ENCODE measurements around the gene AGAP3.

AGAP3 gene

DNA sequence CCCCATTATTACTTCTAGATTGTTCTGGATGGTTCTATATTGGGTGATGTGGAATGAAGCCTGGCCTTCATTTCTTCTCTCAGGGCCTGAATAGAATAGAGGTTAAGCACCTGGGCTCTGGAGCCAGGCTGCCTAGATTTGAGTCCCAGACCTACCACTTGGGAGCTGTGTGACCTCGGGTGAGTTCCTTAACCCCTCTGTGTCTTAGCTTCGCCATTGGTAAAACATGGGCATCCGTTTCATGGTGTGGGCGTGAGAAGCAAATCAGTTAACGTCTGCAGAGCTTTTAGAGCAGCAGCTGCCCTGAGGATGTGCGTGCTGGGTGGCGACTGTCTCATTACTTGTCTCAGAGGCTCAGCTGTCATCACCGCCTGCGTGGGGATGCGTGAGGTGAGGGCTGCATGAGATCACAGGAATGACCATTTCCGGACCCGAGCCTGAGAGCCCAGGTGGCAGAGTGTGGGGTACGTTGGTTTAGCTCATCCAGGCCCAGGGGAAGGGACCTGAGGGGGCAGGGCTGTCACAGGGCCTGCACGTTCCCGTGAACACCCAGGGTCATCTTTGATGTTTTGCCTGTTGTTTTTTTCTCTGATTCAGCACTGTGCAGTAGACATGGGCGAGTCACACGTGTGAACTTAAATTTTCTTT is 9.7 kb downstream of the AGAP3 start:
- Mint-ChIP-seq H3K9me3 (no peaks in the 10 kb centered on the region), H3K27ac (no peak overlapping the region), H3K4me3 (no peak overlapping the region), H3K36me3 (peaks cover 0 to 4% of the 10 kb centered on the region in 2 donors), H3K4me1 (no peaks in the 10 kb centered on the region), H3K27me3 (peaks cover 0 to 23% of the 10 kb centered on the region in 2 donors)
- no peak for DNase-seq
- no peak for ATAC-seq (replicated peaks)

DNA sequence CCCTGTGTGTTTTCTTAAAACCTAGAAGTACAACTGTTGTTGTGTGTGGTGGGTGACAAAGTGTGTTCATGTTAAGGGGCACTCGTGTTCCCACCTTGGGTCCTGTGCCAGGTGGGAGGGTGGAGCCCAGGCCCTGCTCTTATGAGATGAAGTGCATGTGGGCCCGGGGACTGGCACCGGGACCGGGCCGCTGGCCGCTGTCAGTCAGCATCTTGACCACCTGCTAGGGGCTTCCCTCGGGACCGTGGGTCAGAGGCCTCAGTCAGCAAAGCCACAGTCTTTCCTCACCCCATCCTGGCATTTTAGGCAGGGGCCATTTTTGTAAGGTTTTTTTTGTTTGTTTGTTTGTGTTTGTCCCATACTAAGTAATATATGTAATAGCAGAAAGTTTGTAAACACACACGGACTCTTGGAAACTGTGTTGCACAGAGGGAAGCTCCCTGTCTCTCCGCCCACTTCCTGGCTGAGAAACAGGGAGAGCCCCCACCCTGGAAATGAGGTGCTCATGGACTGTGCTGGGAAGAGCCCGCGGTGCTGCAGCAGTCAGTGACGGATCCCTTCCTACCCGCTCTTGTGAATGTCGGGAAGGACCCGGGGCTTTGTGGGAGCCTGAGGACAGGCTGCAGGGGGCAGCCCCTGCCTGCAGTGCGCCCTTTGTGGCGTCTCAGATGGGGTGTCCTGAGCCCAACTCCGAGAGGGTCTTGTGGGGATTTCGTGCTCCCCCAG is 13.4 kb downstream of the AGAP3 start:
- Mint-ChIP-seq H3K4me1 (no peaks in the 10 kb centered on the region), H3K27me3 (peaks cover 12% of the 10 kb centered on the region in 2 donors), H3K4me3 (no peak overlapping the region), H3K36me3 (no peaks in the 10 kb centered on the region), H3K27ac (no peak overlapping the region), H3K9me3 (no peaks in the 10 kb centered on the region)
- ATAC-seq (replicated peaks) (no peak), DNase-seq (no peak)

DNA sequence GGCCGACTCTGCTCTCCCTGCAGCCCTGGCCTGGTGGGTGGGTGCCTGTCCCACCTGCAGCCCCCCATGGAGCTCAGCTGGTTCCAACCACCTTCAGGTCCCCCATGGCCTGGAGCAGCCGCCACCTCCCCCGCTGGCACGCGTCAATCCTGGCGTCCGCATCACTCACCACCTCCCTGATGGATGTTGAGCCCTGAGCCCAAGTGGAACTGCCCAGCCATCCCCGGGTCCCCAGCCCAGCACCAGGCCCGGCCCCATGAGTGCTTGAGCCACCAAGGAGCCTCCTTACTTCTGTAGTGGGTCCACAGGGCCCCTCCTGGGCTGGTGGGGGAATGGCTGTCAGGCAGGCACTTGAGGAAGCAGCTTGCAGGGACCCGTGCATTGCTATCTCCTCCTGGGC is 14.6 kb downstream of the AGAP3 start:
- no peak overlapping the region for H3K27ac Mint-ChIP-seq
- peaks cover 11 to 18% of the 10 kb centered on the region in 2 donors for H3K27me3 Mint-ChIP-seq
- no peaks in the 10 kb centered on the region for H3K4me1 Mint-ChIP-seq
- ATAC-seq (replicated peaks) = no peak
- no peaks in the 10 kb centered on the region for H3K9me3 Mint-ChIP-seq
- no peaks in the 10 kb centered on the region for H3K36me3 Mint-ChIP-seq
- DNase-seq = no peak
- no peak overlapping the region for H3K4me3 Mint-ChIP-seq

DNA sequence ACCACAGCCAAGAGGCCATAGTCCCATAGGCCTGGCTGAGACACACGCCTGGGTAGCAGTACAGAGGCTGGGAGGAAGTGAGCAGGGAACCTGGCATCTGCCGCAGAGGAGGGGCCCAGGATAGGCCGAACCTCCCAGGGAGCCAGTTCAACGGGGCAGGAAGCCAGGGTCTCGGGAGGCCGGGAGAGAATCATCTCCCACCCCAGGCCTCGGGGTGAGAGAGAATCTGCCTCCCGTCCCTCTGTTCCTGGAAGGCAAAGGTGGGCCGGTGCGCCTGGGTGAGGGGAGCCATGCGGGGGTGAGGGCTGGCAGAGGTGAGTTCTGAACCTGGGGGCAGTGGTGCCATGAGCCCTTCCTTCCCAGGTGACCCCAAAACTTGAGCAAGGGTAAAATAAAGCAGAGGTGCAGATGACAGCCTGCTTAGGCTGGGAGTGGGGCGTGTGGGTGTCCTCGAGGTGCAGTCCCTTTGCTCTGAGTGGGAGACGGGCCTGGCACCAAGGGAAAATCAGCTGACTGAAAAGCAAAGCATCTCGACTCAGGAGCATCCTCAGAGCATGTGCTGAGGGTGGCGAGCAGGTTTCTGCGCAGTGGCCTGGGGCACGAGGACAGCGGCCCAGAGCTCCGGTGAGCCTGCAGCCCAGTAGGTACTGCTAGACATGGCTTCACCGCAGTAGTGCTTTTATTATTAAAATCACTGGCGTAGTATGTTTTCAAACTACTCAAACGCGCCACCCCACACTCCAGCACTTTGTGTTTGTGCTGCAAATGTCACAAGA is 15.5 kb downstream of the AGAP3 start:
- H3K4me1 Mint-ChIP-seq = no peaks in the 10 kb centered on the region
- no peak overlapping the region for H3K4me3 Mint-ChIP-seq
- ATAC-seq (replicated peaks) (no peak), DNase-seq (no peak)
- peaks cover 11 to 18% of the 10 kb centered on the region in 2 donors for H3K27me3 Mint-ChIP-seq
- no peak overlapping the region for H3K27ac Mint-ChIP-seq
- no peaks in the 10 kb centered on the region for H3K36me3 Mint-ChIP-seq
- H3K9me3 Mint-ChIP-seq = no peaks in the 10 kb centered on the region

DNA sequence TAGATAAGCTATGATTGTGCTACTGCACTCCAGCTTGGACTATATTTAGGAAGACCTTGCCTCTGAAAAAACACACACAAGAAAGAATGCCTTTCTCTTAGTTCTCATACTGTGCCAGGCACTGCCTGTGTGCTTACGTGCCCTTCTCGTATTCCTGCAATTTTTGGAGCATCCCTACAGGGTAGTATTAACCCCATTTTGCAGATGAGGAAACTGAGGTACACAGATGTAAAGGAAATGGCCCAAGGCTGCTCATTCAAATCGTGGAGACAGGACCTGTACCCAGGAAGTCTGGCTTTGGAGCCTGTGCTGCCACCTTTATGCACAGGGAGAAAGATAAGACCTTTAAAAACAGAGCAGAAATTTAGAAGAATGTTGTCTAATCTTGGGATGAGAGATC is 16.7 kb downstream of the AGAP3 start:
- no peak for ATAC-seq (replicated peaks)
- Mint-ChIP-seq H3K4me1 (no peaks in the 10 kb centered on the region), H3K4me3 (no peak overlapping the region), H3K9me3 (no peaks in the 10 kb centered on the region), H3K36me3 (no peaks in the 10 kb centered on the region), H3K27ac (no peak overlapping the region), H3K27me3 (peaks cover 11 to 18% of the 10 kb centered on the region in 2 donors)
- DNase-seq = no peak

DNA sequence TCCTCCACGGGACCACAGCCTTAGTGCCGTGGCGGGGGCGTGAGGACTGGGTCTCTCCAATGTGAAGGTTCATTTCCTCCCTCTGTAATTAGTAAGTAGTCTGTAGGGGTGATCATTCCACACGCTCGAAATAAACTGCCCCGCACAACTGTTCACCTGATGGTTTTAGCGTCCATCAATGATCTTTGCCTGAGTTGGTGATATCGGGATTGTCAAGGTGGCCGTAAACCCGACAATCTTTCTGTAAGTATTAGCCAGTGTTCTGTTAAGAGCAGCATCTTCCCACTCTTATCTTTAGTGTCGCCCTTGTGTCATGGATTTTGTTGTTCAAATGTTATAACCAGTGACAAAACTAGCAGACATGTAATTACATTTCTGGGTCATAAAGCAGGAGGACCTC is 17.7 kb downstream of the AGAP3 start:
- ATAC-seq (replicated peaks) = no peak
- peaks cover 18 to 19% of the 10 kb centered on the region in 2 donors for H3K27me3 Mint-ChIP-seq
- DNase-seq = no peak
- no peak overlapping the region for H3K4me3 Mint-ChIP-seq
- H3K4me1 Mint-ChIP-seq = no peaks in the 10 kb centered on the region
- no peak overlapping the region for H3K27ac Mint-ChIP-seq
- no peaks in the 10 kb centered on the region for H3K9me3 Mint-ChIP-seq
- H3K36me3 Mint-ChIP-seq = no peaks in the 10 kb centered on the region

DNA sequence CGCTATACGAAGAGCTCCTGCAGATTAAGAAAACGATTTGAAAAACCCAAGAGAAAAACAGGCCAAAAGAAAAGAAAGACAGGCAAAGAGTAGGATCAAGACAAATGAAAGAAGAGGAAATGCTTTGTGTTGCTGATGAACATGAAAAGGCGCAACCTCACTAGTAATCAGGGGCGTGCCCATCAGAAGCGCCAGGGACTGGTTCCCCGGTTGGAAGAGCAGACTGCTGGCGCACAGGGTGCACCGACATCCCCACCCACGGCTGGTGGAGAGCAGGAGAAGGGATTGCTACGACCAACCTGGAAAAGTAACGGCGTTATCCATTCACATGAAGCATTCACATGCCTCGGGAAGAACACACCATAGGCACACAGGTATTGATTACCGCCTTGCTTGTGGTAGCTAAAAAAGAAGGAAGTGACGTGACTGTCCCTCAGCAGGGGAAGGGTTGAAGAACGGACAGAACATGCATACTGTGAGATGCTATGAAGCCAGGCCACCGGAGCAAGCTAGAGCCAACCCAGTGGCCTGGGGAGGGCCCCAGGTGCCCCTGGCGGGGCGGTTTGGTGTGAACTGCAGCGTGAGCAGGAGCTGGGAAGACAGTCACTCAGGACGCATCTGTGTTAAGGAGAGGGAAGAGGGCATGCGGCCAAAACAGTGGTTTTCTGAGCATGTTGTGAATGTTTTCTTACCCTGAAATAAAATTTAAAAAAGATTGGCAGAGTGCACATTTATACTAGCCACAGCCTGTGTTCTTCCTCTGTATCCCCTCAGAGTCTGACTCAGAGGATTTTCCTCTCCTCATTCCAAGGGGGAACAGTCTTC is 18.3 kb downstream of the AGAP3 start:
- H3K4me1 Mint-ChIP-seq = no peaks in the 10 kb centered on the region
- peaks cover 18 to 21% of the 10 kb centered on the region in 2 donors for H3K27me3 Mint-ChIP-seq
- no peak overlapping the region for H3K27ac Mint-ChIP-seq

DNA sequence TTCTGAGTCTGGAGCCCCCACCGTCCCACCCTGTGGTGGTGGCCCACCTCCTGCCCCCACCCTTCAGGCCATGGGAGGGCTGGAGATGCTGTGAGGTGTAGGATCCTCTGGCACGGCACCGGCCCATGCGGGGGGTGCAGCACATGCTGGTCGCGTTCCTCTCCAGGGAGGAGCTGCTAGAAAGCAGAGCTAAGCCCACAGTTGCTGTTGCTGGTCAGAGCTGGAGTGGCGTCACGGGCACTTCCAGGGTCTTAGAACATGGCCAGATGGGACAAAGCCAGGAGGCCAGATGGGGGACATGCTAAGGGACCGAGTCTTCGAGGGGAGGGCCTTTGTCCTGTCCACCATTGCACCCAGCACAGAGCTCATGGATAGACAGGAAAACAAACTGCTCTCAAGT is 21.6 kb downstream of the AGAP3 start:
- Mint-ChIP-seq H3K27ac (no peak overlapping the region), H3K36me3 (no peaks in the 10 kb centered on the region)

More for the DNA sequence above, 18.3 kb downstream of the AGAP3 start:
- H3K4me3 Mint-ChIP-seq = no peak overlapping the region
- DNase-seq (no peak), ATAC-seq (replicated peaks) (no peak)
- no peaks in the 10 kb centered on the region for H3K9me3 Mint-ChIP-seq
- no peaks in the 10 kb centered on the region for H3K36me3 Mint-ChIP-seq

DNA sequence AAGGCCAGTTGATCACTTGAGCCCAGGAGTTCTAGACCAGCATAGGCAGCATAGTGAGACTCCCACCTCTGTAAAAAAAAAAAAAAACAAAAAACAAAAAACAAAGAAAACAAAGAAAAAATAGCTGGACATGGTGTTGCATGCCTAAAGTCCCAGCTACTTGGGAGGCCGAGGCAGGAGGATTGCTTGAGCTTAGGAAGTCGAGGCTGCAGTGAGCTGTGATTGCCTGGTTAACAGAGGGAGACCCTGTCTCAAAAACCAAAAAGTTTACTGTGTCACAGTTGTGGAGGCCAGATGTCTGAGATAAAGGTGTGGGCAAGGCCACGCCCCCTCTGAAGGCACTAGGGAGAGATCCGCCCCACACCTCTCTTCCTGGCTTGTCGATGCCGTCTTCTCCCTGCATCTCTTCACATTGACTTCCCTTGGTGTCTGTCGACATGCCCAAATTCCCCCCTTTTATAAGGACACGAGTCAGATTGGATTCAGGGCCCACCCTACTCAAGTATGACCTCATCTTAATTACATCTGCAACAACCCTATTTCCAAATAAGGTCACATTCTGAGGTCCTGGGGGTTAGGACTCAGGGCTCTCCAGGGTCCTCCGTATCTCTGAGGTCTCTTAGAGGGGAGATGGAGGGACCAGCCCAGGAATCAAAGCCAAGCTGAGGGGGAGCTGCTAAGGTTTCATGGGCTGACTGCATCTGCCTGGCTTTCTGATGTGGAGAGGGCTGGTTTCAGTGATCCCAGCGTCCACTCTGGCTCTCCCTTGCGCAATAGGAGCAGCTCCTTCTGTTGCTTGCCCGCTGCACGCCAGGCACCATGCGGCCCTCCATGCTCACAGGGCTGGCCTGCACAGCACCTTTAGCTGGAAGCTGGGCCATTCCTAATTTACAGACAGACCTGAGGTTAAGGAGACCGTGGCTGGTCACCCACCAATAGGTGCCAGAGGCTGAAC is 23.1 kb downstream of the AGAP3 start:
- Mint-ChIP-seq H3K27ac (no peak overlapping the region), H3K27me3 (peaks cover 36 to 54% of the 10 kb centered on the region in 2 donors), H3K4me1 (no peaks in the 10 kb centered on the region), H3K4me3 (no peak overlapping the region), H3K36me3 (no peaks in the 10 kb centered on the region), H3K9me3 (no peaks in the 10 kb centered on the region)
- no peak for ATAC-seq (replicated peaks)
- no peak for DNase-seq

More for the DNA sequence above, 21.6 kb downstream of the AGAP3 start:
- H3K27me3 Mint-ChIP-seq = peaks cover 34 to 49% of the 10 kb centered on the region in 2 donors
- H3K9me3 Mint-ChIP-seq = no peaks in the 10 kb centered on the region
- no peaks in the 10 kb centered on the region for H3K4me1 Mint-ChIP-seq
- DNase-seq (no peak), ATAC-seq (replicated peaks) (no peak)
- no peak overlapping the region for H3K4me3 Mint-ChIP-seq

DNA sequence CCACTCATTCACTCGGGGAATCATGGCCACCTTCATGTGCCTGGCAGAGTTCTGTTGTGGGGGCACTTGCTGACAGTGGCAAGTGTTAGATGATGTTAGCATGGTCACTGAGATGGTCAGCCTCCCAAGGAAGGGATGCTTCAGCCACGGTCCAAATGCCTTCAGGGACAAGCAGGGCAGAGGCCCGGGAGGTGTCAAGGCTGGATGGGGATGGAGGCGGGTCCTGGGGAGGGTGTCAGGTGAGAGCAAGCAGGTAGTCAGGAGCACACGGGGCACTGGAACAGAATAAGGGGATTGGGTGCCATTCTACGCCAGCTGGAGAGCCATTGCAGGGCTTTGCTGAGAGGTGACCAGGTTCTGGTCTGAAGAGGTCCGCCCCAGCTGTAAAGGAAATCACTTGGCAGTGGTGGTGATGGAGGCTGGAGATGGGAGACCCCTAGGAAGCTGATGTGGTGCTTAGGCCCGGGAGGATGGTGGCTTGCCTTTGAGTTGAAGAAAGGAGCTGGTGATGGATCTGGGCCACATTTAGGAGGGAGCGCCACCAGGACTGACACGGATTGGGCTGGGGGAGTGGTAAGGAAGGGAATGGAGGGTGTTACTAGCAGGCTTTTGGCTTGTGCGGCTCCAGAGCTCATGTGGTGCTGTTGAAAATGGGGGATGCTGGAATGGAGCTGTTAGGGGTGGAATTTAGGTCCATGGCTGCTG is 24.1 kb downstream of the AGAP3 start:
- Mint-ChIP-seq H3K27me3 (peaks cover 31 to 47% of the 10 kb centered on the region in 2 donors), H3K9me3 (no peaks in the 10 kb centered on the region), H3K4me3 (no peak overlapping the region), H3K36me3 (no peaks in the 10 kb centered on the region), H3K4me1 (no peaks in the 10 kb centered on the region), H3K27ac (no peak overlapping the region)
- DNase-seq (no peak), ATAC-seq (replicated peaks) (no peak)

DNA sequence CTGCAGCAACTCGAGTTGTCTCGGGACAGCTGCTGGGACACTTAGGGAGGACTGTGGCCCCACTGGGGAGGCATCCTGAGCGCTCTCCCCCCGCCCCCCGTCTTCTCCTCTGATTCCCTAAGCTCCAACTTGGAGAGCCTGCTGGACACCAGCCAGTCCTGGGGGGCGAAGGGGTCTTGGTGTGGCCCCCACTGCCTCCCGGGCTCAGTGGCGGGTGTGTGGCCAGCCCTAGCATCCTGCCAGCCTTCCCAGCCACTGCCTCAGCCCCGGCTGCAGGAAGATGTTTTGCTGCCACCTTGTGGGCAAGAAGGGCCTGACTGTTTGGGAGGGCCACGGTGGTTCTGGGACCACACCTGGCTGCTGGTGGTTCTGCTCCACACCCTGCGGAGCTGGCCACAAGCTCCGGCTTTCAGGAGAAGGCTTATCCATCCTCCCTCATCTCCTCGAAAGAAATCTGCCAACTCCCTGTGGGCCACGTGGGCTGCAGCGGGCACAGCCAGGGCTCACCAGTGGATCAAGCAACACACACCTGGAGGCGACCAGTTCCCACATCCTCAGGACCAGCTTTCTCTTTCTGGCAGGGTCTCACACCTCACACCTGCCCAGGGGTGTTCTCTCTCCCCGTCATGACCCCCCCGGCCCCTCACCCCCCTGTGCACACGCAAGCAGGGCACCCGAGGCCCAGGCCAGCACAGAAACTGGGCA is 24.8 kb downstream of the AGAP3 start:
- ATAC-seq (replicated peaks) = peak; percentile 89 to 90
- H3K27ac Mint-ChIP-seq = no peak overlapping the region

DNA sequence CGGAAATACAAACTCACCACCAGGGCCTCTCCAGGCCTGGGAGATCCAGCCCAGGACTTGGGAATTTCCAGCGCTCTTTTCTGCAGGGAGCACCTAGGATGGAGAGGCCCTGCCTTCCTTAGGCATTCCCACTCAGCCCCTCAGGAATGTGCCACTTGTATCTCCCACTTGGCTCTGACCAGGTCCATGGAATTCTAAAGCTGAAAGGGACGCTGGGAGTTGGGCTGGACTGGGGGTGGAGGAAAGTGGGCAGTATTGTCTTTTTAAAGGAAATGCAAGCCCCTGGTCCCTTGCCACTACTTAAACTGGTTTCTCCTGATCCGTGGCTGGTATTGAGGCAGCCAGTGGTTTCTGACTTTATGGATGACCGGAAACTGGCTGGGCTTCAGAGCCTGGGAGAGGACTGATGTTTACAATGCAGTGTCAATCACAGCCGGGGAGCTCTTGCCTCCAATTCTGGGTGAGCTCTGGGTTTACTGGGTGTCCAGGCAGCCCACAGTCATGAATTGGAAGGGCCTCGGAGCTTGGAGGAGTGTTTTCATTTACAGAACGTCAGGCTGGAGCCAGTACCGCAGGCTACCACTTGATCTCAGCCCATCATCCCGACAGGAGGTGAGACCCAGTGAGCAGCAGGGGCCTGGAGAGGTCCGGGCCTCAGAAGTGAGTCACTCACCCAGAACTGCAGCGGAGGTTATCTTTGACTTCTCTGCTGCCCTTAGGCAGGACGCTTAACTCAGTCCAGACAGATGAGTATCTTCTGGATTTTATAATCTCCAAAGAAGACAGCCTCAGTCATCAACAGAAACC is 27.3 kb downstream of the AGAP3 start:
- Mint-ChIP-seq H3K27me3 (peaks cover 38 to 60% of the 10 kb centered on the region in 2 donors), H3K27ac (no peak overlapping the region), H3K4me1 (peaks cover 0 to under 1% of the 10 kb centered on the region in 2 donors), H3K36me3 (no peaks in the 10 kb centered on the region), H3K4me3 (peak overlapping the region in 1 of 2 donors; percentile 6), H3K9me3 (no peaks in the 10 kb centered on the region)
- DNase-seq (no peak), ATAC-seq (replicated peaks) (no peak)

More for the DNA sequence above, 24.8 kb downstream of the AGAP3 start:
- no peaks in the 10 kb centered on the region for H3K9me3 Mint-ChIP-seq
- H3K4me1 Mint-ChIP-seq = no peaks in the 10 kb centered on the region
- no peaks in the 10 kb centered on the region for H3K36me3 Mint-ChIP-seq
- peaks cover 32 to 53% of the 10 kb centered on the region in 2 donors for H3K27me3 Mint-ChIP-seq
- H3K4me3 Mint-ChIP-seq = no peak overlapping the region
- DNase-seq = peak; percentile 62

Measured in stimulated activated naive B cell treated with anti-CD40 and anti-IgM and Interleukin-4, amounts not matched to agents 10 μg/mL and 1 μg/mL and 100 μg/mL, for 72 hours (primary cell).